ENCODE measurements around the gene FMNL2. TPM values are rescaled to one million over a fixed set of nuclear protein-coding genes. Genes with fewer than 3 reads are reported as not detected.

Gene FMNL2
- total RNA-seq, 1 experiment from 2014 or later = 33.6 TPM

- no CpG with 5 or more reads among the region's 4 CpGs for WGBS (ENCODE audit: extremely low coverage, insufficient read length, low lambda C conversion rate)
- Mint-ChIP-seq H3K27me3 (ENCODE audit: low read depth) (no peaks in the 10 kb centered on the region), H3K9me3 (no peaks in the 10 kb centered on the region), H3K36me3 (ENCODE audit: insufficient read depth in 1 of 3, low read depth in 3 of 3) (peaks cover 25 to 83% (median 70%) of the 10 kb centered on the region in 3 experiments; a peak in 6 of 7 replicates), H3K27ac (no peak overlapping the region), H3K4me1 (no peaks in the 10 kb centered on the region), H3K4me3 (no peak overlapping the region)
- Histone ChIP-seq H2BK12ac (ENCODE audit: insufficient read length, low read depth, low read length) (no peak overlapping the region), H3K4me1 (ENCODE audit: insufficient read depth, low read length) (no peaks in the 10 kb centered on the region), H2AK5ac (ENCODE audit: insufficient read length, low read length) (no peak overlapping the region), H3K18ac (ENCODE audit: insufficient read length, low read depth, low read length) (no peak overlapping the region), H3K27ac (ENCODE audit: insufficient read length, low read depth, low read length) (no peak overlapping the region), H2BK120ac (ENCODE audit: low read depth, low read length, poor library complexity, severe bottlenecking) (no peak overlapping the region), H2BK15ac (ENCODE audit: low read depth, low read length) (no peak overlapping the region), H3T11ph (ENCODE audit: low read length) (no peak overlapping the region), H4K20me1 (ENCODE audit: control insufficient read depth, insufficient read depth, insufficient read length) (no peaks in the 10 kb centered on the region), H3K4ac (ENCODE audit: low read depth, low read length) (no peak overlapping the region), H3K56ac (ENCODE audit: insufficient read length, low read depth, low read length) (no peak overlapping the region), H3K23ac (ENCODE audit: insufficient read length, low read depth, low read length) (no peak overlapping the region), H3K9ac (ENCODE audit: extremely low read depth, insufficient read length, low read length) (no peak overlapping the region), H4K5ac (ENCODE audit: insufficient read length, low read depth, low read length) (no peak overlapping the region), H4K8ac (replicated peaks; ENCODE audit: insufficient read length, low read depth, low read length) (no peak overlapping the region), H3K9me3 (ENCODE audit: control insufficient read depth, low read depth, low read length) (no peaks in the 10 kb centered on the region), H3K79me1 (ENCODE audit: insufficient read depth, low read depth, low read length, poor library complexity, severe bottlenecking) (no peaks in the 10 kb centered on the region), H2BK5ac (ENCODE audit: insufficient read length, low read length) (no peak overlapping the region), H3K23me2 (ENCODE audit: insufficient read length, low read depth, low read length, poor library complexity, severe bottlenecking) (no peaks in the 10 kb centered on the region), H4K91ac (ENCODE audit: insufficient read length, low read depth, low read length) (no peak overlapping the region), H3K79me2 (ENCODE audit: insufficient read depth, low read length) (no peaks in the 10 kb centered on the region), H2BK20ac (ENCODE audit: low read depth, low read length, poor library complexity, severe bottlenecking) (no peak overlapping the region), H3K4me2 (ENCODE audit: insufficient read depth, insufficient read length, low read length) (no peak overlapping the region), H3K27me3 (ENCODE audit: insufficient read depth, low read length) (no peaks in the 10 kb centered on the region), H2AFZ (ENCODE audit: low read length) (no peak overlapping the region), H3K14ac (ENCODE audit: insufficient read depth, low read length) (no peak overlapping the region)
- no peak for DNase-seq
- TF ChIP-seq CTCF (conservative IDR thresholded peaks at IDR 0.05) = no peak
Observed at GRCh38 chr2:152674334-152674733, 339.4 kb downstream of the FMNL2 start.

All from H9 (cell line).